GM19463 (cell line): ENCODE measurements around the gene MBD2.
"Not testable (repeated sequence)": the region's sequence is repeated elsewhere in the genome, so short reads cannot be mapped to it uniquely, and the experiment has no call there.

ENCODE experiments used
- ATAC-seq: cut with Tn5 transposase; IDR thresholded peaks from one replicate; pipeline ENCODE4 v1.9.1; 2021; ENCODE audit warnings: mild to moderate bottlenecking, moderate library complexity; ENCODE audit not compliant: unreplicated experiment

Gene MBD2

DNA sequence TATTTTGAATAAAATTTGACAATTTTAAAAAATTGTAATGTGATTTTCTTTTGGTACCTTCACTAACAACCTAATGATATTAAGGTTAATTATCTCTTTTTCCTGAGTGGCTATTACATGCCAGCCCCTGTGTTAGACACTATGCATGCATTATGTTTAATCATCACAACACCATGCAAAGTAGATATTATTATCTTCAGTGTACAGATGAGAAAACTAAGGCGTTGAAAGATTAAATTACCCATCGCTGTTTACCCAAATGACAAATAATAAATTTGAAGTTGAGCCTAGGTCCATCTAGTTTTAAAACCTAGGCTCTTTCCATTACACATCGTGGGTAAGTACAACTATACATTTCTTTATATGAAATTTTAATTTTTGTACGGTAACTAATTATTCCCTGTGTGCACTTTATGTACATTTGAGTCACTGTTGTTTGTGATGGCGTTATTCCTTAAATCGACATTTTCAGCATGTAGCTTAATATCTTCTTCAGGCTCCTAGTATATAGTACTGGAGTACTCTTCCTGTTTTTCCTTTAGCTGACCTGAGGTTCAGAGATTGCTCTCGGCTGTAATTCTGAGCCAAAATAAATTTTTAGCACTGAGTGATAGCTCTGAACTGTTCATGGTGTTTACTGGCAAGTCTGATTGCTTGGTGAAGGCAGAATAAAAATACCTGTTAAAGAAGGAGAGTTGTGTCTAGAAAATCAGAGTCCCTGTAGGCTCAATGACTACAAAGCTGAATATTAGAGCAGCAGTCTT lies 13.9 kb upstream of the MBD2 start:
- no peak for ATAC-seq

DNA sequence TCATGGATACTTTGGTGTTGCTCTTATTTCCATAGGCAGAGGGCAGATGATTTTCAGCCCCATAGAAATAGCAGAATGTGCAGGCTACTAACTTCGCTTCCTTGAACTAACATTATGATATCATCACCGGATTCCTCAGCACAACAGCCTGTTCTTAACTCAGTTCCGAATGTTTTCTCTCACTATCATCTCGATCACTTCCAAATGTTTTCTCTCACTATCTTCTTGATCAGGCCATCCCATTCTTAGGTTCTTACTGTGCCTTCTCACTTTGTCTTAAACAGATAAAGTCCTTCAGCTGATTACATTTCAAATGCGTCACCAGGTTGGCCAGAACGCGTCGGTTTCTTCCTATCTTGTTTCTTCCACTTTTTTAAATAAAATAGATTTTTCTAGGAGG lies 11.4 kb upstream of the MBD2 start:
- ATAC-seq = no peak

DNA sequence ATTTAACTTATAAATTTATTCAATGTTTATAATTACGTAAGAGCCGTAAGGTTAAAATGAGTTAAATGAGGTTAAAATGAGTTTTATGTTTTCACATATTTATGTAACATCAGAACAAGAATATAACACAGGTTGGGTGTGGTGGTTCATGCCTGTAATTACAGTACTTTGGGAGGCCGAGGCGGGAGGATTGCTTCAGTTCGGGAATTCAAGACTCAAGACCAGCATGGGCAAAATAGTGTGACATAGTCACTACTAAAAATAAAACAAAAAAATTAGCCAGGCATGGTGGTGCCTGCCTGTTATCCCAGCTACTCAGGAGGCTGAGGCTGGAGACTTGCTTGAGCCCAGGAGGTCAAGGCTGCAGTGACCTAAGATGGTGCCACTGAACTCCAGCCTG lies 9.3 kb upstream of the MBD2 start:
- no peak for ATAC-seq

DNA sequence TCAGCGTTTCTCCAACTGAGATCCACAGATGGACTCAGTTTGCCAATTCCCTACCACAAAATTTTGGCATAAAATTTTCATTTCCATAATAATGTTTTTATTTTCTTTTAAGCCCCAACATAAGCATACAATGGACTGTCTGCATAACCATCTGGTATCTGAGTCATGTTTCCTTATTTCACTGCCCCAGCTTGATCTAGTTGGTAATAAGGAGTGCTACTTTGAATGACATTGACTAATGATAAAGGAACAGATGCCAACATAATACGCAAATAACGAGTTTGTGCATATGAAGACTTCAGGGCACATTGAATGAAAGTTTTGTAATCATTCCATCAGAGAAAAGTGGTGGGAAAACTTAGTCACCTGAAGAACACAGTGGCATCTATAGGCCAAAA lies 8.8 kb upstream of the MBD2 start:
- ATAC-seq = no peak

DNA sequence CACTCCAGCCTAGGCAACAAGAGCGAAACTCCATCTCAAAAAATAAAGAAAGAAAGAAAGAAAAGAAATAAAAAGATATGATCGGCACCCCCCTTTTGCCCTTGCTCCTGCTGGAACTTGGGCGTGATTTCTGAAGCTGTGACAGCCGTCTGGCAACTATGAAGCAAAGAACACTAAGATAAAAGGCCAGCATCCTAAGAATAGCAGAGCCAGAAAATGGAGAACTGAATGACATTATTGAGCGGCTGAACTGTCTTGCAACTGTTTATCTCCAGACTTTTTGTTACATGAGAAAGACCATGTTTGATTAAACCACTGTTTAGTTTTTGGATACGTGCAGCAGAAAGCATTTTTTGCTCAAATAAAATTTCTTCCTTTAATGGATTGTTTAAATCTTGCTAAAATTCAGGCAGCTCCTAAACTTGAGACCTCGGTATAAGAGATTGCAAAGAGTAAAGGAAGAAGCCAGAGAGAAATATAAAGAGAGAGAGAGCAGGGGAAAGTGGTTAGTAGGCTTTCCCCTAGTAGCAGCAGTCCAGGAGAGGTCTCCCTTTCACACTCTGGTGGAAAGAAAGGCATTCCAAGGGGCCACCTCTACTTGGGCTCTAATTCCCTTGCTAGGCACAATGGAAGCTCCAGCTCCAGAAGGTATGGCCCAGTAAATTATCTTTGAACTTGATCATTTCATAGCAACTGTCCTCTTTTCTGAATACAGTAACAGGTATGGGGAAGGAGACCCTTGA lies 8.2 kb upstream of the MBD2 start:
- ATAC-seq = no peak

DNA sequence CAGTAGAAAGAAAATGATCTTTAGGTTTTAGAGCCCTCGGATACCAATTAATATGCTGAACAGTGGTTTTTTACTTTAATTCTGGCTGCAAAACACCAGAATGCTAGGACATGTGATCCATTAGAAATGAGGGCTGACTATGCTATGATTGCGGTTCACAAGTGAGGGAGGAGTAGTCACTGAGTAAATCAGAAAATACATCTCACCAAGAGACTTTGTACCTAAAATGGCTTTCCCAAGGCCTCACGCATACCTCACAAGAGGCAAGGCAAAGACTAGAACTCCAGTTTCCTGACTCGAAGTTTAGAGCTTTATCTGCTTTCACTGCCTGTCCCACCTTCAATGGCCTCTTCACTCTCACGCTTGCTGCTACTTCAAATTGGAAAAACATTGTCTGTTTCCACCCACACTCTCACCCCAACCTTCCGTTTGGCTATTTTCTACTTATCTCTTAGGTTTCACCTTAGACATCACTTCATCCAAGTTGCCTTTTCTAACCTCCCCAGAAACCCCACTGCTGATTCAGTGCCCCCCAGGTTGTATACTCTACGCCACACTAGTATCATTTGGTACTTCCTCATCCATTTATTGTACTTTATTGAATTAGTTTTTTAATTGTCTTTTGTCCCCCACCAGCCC lies 5.1 kb upstream of the MBD2 start:
- ATAC-seq = no peak

DNA sequence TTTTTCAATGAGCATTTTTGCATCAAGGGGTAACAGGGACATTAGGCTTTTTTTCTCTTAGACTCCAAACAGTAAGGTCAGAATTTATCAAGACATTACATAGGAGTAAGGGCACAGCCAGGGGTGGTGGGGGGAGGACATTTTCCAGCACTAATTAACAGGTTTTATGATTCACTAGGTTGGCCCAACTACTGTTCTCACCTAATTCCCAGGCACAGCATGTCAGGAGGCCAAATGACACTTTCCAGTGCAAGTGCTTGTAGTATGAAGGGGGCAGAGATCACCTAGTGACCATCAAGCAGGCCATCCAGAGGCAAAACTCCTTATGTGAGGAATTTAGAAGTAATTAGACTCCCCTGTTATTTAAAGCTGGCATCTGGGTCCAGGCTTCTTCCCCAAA lies 3.9 kb upstream of the MBD2 start:
- no peak for ATAC-seq

DNA sequence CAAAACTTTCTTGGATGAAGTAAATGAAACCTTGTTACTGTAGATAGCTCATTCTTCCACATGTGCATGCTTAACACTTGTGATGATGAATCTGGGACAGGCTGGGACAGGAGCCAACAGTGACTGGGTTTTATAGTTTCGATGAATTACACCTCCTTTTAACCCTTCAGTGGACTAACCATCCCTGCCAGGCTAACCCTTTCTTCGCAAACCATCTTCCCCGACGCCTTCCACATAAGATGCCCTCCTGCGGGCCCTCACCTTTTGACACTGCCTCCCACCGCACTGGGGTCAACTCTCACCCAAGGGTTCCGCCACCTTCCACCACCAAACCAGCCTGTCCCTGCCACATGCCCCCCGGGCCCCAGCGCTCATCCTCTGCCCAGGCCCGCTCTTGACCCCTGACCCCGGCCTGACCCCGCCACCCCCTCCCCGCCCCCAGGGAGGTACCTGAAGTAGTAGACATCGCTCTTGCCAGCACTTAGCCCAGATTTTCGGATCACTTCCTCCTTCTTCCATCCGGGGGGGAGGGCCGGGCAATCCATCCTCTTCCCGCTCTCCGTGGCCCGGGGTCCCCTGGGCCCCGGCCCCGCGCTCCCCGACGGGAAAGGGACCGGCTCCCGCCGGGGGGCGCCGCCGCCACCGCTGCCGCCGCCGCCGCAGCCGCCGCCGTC lies 764 bp downstream of the MBD2 start:
- peak; percentile 15 for ATAC-seq

DNA sequence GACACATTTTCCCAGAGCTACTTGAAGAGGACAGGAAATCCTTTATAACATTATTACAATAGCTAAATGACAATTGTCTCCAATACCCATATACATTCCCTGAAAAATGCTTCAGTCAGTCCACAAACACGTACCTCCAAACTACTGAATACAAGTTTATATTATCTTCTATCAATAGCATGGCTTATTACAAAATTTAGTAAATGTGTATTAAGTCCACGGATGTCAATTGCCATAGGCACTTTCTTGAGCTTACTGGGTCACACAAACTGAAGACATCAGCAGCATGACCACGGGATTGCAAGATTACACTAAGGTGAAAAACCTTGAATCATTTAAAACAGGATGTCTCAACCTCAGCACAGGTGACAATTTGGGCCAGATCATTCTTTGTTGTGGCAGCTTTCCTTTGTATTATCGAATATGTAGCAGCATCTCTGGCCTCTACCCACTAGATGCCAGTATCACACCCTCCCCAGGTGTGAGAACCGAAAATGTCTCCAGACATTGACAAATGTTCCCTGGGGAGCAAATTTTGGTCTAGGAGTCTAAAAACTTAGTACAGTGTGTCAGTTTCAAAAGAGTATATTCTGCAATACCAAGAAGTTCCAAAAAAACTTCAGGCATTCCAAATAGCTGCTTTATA lies 1.4 kb downstream of the MBD2 start:
- ATAC-seq = peak; percentile 32

DNA sequence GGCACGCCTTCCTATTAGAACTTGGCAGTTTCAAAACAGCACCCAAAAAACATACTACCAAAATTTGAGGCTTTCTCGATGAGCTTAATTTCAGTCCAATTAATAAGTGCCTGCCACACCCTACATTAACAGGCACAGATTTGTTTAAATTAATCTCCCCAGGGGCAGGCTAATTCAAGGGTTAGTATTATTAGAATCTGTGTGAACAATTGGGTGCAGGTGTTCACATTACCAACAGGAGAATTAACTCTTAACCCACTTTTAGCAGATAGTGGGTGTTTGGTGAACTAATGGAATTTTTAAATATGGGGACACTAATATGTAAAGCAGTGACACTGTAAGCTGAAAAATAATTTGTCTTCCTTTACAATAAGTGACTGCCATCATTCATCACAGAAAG lies 4.1 kb downstream of the MBD2 start:
- ATAC-seq = no peak

DNA sequence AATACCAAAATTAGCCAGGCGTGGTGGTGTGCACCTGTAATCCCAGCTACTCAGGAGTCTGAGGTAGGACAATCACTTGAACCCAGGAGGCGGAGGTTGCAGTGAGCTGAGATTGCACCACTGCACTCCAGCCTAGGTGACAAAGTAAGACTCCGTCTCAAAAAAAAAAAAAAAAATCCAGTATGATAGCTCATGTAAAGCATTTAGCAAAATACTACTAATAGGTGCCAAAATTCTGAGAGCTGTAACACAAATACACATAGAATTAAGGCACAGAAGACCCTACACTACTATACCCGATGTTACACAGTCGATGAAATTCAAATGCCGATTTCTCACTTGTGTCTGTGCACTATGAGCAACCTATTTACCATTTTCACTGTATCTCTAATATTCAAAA lies 5.7 kb downstream of the MBD2 start:
- ATAC-seq = not testable (repeated sequence)

DNA sequence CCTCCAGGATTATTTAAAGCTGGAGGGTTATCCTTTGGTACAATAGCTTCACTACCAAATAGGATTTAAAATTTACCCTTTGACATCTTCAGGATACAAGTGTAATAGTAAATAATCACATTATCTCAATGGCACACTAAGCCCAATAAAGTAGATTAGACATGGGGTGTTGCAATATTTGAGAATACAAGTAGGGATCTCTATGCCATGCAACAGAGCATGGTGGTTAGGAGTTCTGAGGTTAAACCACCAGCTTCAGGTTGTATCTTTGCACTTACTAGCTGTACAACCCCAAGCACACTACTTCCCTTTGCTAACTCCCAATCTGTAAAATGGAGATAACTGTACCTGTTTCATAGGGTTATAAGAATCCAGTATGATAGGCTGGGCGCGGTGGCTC lies 6.2 kb downstream of the MBD2 start:
- ATAC-seq = no peak

DNA sequence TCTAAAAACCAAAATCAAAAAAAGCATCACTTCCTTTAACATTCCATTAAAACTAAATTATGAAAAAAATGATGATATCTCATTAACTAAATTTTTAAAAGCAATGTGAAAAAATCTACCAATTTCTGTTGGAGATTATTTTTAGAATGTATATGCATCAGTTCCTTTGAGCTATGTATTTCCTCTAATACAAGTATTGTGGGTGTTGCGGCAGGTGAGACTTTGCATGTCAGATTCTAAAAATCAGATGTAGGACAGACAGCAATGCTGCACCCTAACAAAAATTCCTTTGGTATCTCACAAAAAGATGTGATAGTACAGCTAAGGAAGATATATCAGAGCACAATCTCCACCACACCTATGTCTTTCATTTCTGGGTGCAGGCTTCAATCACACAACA lies 6.8 kb downstream of the MBD2 start:
- ATAC-seq = no peak

DNA sequence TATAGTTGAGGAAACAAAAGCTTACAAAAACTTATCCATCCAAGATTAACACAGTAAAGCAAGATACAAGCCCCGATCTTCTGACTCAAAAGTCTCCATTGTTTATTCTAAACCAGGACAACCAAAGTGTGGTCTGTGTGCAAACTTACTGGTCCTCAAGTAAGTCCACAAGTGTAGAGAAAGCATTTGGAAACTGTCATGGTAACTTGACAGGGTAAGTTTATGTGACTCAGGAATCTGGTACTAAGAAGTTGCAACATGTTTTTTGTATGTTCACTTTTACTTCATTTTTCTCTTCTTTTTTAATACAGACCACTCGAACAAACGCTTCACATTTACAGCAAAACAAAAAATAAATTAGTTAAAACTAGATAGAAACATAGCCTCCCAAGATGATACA lies 9.4 kb downstream of the MBD2 start:
- no peak for ATAC-seq

DNA sequence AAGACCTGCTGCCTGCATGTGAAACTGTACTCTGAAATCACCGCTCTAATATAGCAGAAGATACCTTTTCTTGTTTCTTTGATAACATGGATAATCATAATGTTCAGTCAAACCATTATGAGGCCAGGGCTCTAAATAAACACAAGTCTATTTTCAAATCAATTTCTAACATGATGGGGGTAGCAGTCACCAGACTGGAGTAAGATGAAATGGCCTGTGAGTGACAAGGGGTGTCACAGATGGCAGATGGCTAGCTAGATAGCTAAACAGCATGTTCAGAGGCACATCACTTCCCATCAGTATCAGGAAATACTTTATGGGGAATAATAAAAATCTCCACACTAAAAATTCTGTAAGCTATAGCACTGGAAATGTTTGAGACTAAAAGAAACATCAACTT lies 14.0 kb downstream of the MBD2 start:
- ATAC-seq = no peak

DNA sequence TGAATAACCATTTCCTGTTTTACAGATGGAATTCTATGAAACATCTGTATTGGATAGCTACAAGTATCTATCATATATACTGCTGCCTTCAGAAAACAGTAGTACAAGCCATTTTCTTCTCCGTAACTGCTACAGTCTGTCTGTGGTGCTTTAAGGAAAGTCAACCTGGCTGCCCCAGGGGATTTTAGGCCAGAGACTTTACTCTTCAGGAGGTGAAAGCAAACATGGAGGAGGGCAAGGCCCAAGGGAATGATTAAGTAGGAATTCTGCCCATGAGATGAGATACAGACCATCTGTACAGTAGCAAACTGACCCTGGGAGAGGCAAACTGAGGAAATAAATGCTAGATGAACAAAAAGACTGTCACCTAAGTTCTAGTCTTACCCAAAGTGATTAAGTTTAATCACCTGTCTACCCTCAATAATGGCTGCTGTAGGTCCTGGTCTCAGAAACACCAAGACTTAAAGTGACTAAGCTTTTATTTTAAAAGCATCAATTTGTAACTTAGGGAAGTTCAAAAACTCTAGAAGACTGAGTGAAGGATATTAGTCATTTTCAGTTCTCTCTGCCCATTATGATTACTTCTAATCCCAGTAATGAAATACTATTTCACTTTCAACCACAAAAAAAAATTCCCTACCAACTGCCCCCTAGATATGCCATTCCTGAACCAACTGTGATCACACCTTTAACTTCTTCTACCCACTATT lies 14.8 kb downstream of the MBD2 start:
- ATAC-seq = peak; percentile 83

DNA sequence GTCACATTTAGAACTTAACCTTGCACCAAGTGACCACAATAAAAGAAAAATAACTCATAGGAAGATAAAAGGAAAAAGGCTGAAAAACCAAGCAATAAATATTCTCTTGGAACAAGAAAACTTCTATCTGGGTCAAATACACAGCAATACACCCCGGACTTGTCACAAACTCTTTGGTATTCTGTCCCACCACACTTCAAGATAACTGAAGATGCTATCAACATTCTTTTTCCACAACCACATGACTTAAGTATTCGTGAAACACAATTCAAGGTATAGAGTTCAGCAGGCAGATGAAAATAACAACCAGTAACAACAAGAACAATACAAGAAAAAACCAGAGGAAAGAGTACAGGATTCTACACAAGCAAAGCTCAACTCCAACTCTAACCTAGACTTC lies 18.0 kb downstream of the MBD2 start:
- ATAC-seq = no peak

DNA sequence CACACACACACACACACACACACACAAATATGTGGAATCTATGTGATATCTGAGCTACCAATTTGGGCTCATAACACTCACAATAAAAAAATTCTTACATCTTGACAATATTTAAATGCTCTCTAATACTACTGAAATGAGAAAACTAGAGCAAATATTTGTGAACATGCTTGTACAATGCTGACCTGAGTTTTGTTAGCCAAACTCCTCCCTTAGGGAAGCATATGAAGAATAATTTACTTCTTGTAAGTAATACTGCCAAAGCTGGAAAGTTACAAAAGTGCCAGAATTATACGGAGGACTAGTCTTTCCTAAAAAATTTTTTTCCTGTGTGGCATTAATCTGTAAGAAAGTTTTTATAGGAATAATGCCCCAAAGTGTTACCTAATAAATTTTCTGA lies 18.5 kb downstream of the MBD2 start:
- no peak for ATAC-seq

DNA sequence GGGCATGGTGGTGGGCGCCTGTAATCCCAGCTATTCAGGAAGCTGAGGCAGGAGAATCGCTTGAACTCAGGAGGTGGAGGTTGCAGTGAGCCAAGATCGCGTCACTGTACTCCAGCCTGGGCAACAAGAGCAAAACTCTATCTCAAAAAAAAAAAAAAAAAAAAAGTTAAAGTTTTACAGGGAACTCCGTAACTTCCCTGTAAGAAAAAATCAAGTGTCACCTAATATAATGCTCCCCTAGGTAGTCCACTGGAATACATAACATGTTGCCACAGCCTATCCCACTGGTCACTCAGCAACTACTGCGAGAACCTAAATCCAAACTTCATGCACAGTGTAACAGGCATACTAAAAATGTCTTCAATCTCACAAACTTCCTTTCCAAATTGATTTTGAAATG lies 19.0 kb downstream of the MBD2 start:
- ATAC-seq = not testable (repeated sequence)

DNA sequence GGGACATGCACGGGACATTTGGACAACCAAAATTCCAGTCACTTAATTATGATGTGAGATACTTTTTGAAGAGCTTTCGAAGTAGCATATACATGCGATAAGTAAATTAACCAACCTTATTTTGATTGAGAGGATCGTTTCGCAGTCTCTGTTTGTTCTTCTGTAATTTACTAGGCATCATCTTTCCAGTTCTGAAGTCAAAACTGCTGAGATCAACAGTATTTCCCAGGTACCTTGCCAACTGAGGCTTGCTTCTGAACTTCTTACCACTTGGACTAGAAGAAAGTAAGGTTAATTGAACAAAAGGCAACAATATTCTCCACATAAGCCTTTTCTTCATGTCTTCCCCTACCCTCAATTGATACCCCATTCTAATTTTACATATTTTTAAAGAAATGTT lies 19.6 kb downstream of the MBD2 start:
- ATAC-seq = no peak
